Measurements from ENCODE around the gene ANKHD1. TPM values are rescaled to one million over a fixed set of nuclear protein-coding genes. Genes with fewer than 3 reads are reported as not detected.

Gene ANKHD1
- total and polyA plus RNA-seq, 9 of the 15 experiments (the other 6 are each of a cell fraction or from before 2014, with no cell fraction given), result 38.9 to 138 (median 78.7) TPM

DNA sequence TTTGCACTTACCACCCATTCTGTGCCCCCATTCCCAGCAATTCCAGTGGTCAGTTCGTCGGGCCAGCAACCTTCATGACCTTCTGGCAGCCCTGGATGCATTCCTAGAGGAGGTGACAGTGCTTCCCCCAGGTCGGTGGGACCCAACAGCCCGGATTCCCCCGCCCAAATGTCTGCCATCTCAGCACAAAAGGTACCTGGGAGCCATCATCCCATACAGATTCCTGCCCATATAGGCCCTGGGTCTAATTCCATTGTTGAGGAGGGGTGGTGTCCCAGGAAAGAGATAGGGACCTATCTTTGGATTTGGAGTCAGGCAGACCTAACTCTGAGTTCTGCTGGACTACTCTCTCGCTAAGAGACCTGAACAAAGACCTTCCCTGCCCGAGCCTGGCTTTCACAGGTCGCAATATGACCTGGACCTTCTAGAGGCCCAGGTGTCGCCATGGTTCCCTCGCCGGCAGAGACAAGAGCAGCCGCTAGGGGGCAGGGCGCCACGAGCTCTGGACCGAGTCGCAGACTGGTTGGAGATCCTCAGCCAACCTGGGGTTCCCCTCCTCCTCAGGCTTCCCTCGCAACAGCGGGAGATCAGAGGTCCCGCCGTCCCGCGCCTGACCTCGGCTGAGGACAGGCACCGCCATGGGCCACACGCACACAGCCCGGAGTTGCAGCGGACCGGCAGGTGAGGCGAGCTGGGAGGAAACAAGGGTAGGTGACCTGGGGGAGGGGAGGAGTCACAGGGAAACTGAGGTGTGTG, 38.6 kb upstream of the ANKHD1 start (continued):
- TF ChIP-seq TCFL5 (CRISPR knock-in tag; conservative IDR thresholded peaks at IDR 0.05) (no peak), PML (IDR thresholded peaks at IDR 0.05; ENCODE audit: low read length) (no peak), JUN (IDR thresholded peaks at IDR 0.05; ENCODE audit: borderline replicate concordance, low read depth, low read length) (no peak), JUN (CRISPR knock-in tag; IDR thresholded peaks at IDR 0.05; ENCODE audit: borderline replicate concordance) (no peak), SLC30A9 (CRISPR knock-in tag; IDR thresholded peaks at IDR 0.05) (no peak), MAZ (CRISPR knock-in tag; conservative IDR thresholded peaks at IDR 0.05 in 1 of 2, IDR thresholded peaks at IDR 0.05 in 1 of 2) (peak; percentile 35 to 50; a peak in 2 of 4 replicates), SETDB1 (IDR thresholded peaks at IDR 0.05; ENCODE audit: low read length) (no peak)
- TF ChIP-seq, protein P1, sequence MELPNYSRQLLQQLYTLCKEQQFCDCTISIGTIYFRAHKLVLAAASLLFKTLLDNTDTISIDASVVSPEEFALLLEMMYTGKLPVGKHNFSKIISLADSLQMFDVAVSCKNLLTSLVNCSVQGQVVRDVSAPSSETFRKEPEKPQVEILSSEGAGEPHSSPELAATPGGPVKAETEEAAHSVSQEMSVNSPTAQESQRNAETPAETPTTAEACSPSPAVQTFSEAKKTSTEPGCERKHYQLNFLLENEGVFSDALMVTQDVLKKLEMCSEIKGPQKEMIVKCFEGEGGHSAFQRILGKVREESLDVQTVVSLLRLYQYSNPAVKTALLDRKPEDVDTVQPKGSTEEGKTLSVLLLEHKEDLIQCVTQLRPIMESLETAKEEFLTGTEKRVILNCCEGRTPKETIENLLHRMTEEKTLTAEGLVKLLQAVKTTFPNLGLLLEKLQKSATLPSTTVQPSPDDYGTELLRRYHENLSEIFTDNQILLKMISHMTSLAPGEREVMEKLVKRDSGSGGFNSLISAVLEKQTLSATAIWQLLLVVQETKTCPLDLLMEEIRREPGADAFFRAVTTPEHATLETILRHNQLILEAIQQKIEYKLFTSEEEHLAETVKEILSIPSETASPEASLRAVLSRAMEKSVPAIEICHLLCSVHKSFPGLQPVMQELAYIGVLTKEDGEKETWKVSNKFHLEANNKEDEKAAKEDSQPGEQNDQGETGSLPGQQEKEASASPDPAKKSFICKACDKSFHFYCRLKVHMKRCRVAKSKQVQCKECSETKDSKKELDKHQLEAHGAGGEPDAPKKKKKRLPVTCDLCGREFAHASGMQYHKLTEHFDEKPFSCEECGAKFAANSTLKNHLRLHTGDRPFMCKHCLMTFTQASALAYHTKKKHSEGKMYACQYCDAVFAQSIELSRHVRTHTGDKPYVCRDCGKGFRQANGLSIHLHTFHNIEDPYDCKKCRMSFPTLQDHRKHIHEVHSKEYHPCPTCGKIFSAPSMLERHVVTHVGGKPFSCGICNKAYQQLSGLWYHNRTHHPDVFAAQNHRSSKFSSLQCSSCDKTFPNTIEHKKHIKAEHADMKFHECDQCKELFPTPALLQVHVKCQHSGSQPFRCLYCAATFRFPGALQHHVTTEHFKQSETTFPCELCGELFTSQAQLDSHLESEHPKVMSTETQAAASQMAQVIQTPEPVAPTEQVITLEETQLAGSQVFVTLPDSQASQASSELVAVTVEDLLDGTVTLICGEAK (IDR thresholded peaks at IDR 0.05), result 0 out of 2 replicates have a peak, but pooled peaks have one; percentile 11
- TF ChIP-seq, protein P1 (CRISPR knock-in tag; IDR thresholded peaks at IDR 0.05), result no peak
- TF ChIP-seq, protein P2, sequence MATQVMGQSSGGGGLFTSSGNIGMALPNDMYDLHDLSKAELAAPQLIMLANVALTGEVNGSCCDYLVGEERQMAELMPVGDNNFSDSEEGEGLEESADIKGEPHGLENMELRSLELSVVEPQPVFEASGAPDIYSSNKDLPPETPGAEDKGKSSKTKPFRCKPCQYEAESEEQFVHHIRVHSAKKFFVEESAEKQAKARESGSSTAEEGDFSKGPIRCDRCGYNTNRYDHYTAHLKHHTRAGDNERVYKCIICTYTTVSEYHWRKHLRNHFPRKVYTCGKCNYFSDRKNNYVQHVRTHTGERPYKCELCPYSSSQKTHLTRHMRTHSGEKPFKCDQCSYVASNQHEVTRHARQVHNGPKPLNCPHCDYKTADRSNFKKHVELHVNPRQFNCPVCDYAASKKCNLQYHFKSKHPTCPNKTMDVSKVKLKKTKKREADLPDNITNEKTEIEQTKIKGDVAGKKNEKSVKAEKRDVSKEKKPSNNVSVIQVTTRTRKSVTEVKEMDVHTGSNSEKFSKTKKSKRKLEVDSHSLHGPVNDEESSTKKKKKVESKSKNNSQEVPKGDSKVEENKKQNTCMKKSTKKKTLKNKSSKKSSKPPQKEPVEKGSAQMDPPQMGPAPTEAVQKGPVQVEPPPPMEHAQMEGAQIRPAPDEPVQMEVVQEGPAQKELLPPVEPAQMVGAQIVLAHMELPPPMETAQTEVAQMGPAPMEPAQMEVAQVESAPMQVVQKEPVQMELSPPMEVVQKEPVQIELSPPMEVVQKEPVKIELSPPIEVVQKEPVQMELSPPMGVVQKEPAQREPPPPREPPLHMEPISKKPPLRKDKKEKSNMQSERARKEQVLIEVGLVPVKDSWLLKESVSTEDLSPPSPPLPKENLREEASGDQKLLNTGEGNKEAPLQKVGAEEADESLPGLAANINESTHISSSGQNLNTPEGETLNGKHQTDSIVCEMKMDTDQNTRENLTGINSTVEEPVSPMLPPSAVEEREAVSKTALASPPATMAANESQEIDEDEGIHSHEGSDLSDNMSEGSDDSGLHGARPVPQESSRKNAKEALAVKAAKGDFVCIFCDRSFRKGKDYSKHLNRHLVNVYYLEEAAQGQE (IDR thresholded peaks at IDR 0.05; ENCODE audit: borderline replicate concordance), result peak; percentile 74; the same call in 1 of the 2 replicates
- TF ChIP-seq, protein P2 (CRISPR knock-in tag; IDR thresholded peaks at IDR 0.05; ENCODE audit: low read depth), result no peak
